SH-SY5Y (cell line): ENCODE results near the gene EBF3.

Experiments used
- GATA2 ChIP-seq: IDR thresholded peaks from 2 replicates; pipeline ENCODE4 v1.6.1; 2011; ENCODE audit warnings: mild to moderate bottlenecking, low read depth, low read length
- GATA3 ChIP-seq: IDR thresholded peaks from 2 replicates; pipeline ENCODE4 v1.6.1; 2011; ENCODE audit warnings: low read depth, mild to moderate bottlenecking, low read length, moderate library complexity

DNA sequence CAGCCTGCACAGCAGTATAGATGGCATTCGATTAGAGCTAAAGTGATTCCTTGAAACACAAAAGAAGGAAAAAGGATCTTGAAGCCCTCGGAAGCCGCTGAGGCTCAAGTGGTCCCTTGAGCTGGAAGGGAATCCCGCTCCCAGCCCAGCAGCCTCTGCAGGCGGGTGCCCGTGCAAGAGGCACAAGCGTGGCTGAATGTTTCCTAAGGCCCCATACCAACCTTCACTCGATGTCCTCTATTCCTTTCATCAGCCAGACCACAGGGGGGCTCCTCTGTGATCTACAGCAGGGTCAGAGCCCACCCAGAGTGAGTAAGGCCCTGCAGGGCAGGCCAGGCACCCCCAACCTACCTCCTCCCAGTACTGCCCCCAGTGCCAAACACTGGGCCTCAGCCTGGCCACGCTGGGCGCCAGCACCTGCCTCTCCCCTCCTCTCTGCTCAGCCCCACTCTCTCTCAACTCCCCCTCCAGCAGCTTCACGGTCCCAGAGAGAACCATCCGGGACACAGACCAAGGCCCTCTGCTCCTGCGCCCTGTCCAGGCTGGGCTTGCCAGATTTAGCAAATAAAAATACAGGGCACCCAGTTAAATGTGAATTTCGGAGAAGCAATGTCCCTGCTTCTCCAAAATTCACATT lies 30.5 kb downstream of the EBF3 start:
- TF ChIP-seq GATA2 = no peak
- no peak for TF ChIP-seq GATA3
